Mucosa of gallbladder (tissue), 1 donor: ENCODE measurements around the gene TRIP12. TPM values are rescaled to one million over a fixed set of nuclear protein-coding genes. Genes with fewer than 3 reads are reported as not detected.
"Not testable (repeated sequence)": the region's sequence is repeated elsewhere in the genome, so short reads cannot be mapped to it uniquely, and the experiment has no call there.

Experiments
- DNase-seq: peaks from one replicate; pipeline ENCODE4 v3.0.0-alpha.2; 2020; ENCODE audit warnings: low spot score
- total RNA-seq: library from RNA; stranded (reverse); gene quantifications from one replicate; pipeline ENCODE4 v1.2.1, GENCODE V29; 2021
- donor health status: DM: no; HTN: no; CAD: no.

The TRIP12 gene
- total RNA-seq, 1 donor from 2014 or later: 204 TPM

GRCh38 chr2:229768235-229768634 is 153.6 kb downstream of the TRIP12 start:
- DNase-seq: no peak

- DNase-seq: no peak
Measured at GRCh38 chr2:229765721-229766120, 156.1 kb downstream of the TRIP12 start.

- DNase-seq: no peak
Measured at GRCh38 chr2:229761663-229762062, 160.1 kb downstream of the TRIP12 start.

- DNase-seq: not testable (repeated sequence)
Measured at GRCh38 chr2:229757462-229757861, 164.3 kb downstream of the TRIP12 start.

- no peak for DNase-seq
Measured at GRCh38 chr2:229752970-229753729, 168.7 kb downstream of the TRIP12 start.

GRCh38 chr2:229749779-229750178 is 172.0 kb downstream of the TRIP12 start:
- DNase-seq: no peak

GRCh38 chr2:229748950-229749349 is 172.9 kb downstream of the TRIP12 start:
- DNase-seq: no peak

- DNase-seq: not testable (repeated sequence)
Measured at GRCh38 chr2:229742691-229743090, 179.1 kb downstream of the TRIP12 start.

GRCh38 chr2:229740279-229740678 is 181.5 kb downstream of the TRIP12 start:
- no peak for DNase-seq

GRCh38 chr2:229738024-229738625 is 183.7 kb downstream of the TRIP12 start:
- no peak for DNase-seq

- DNase-seq: no peak
Measured at GRCh38 chr2:229734410-229734809, 187.4 kb downstream of the TRIP12 start.

GRCh38 chr2:229733611-229734245 is 188.1 kb downstream of the TRIP12 start:
- no peak for DNase-seq

- no peak for DNase-seq
Measured at GRCh38 chr2:229732897-229733296, 188.9 kb downstream of the TRIP12 start.

GRCh38 chr2:229731916-229732315 is 189.9 kb downstream of the TRIP12 start:
- no peak for DNase-seq

- DNase-seq: no peak
Measured at GRCh38 chr2:229731363-229731762, 190.4 kb downstream of the TRIP12 start.

GRCh38 chr2:229728370-229728769 is 193.4 kb downstream of the TRIP12 start:
- no peak for DNase-seq

GRCh38 chr2:229726643-229727042 is 195.2 kb downstream of the TRIP12 start:
- no peak for DNase-seq

GRCh38 chr2:229725716-229726574 is 195.9 kb downstream of the TRIP12 start:
- no peak for DNase-seq

GRCh38 chr2:229723192-229723591 is 198.6 kb downstream of the TRIP12 start:
- not testable (repeated sequence) for DNase-seq

GRCh38 chr2:229719926-229720647 is 201.7 kb downstream of the TRIP12 start:
- no peak for DNase-seq

- DNase-seq: no peak
Measured at GRCh38 chr2:229718057-229718456, 203.8 kb downstream of the TRIP12 start.
